Endothelial cell of umbilical vein (primary cell): Measurements from ENCODE around the gene FTH1. TPM values are rescaled to one million over a fixed set of nuclear protein-coding genes. Genes with fewer than 3 reads are reported as not detected.

Experiments
- BruUV-seq: library from RNA; stranded (reverse); fragments of 400-500 nt; replicated peaks from 2 replicates; lab custom pipeline; 2021; lab: Mats Ljungman, UMichigan
- CTCF ChIA-PET: fragments of 300-600, 350-600 bp; sonication (Branson Sonifier 250); formaldehyde crosslinking; loops from one replicate; lab custom pipeline; 2021; ENCODE audit warnings: antibody characterized with exemption, inconsistent platforms; lab: Charles Lee
- POLR2A ChIA-PET: fragments of 300-600, 350-600 bp; sonication (Branson Sonifier 250); formaldehyde crosslinking; loops from one replicate; lab custom pipeline; 2021; ENCODE audit warnings: antibody characterized with exemption, inconsistent platforms; lab: Charles Lee
- DNase-seq: peaks from one replicate; pipeline ENCODE4 v3.0.0-alpha.2; 2011; ENCODE audit warnings: low read depth, low spot score
- FAIRE-seq: peaks from 2 replicates; lab custom pipeline; 2011; peaks lifted over from hg19 to GRCh38; lab: Jason Lieb, UNC
- H2AFZ ChIP-seq: 2 replicates; pipeline ENCODE4 v1.6.0; 2012; ENCODE audit warnings: low read depth, low read length, control low read depth, inconsistent platforms
- H3K27ac ChIP-seq: 2 replicates; pipeline ENCODE4 v1.5.1; 2011; ENCODE audit warnings: low read depth, mild to moderate bottlenecking, control low read depth, low read length, moderate library complexity; ENCODE audit not compliant: insufficient read depth
- H3K27me3 ChIP-seq, 2 experiments: 2 replicates each; pipeline versions ENCODE4 v1.6.0 to v1.6.1; 2011; ENCODE audit warnings: low read length in 2 of 2, mixed read lengths in 1 of 2; ENCODE audit not compliant: control insufficient read depth in 2 of 2, insufficient read depth in 2 of 2
- H3K36me3 ChIP-seq, 2 experiments: 2 replicates in 1 of 2; 3 replicates in 1 of 2; pipeline ENCODE4 v1.5.1; 2011; ENCODE audit warnings: low read length in 2 of 2, mild to moderate bottlenecking in 1 of 2, moderate library complexity in 1 of 2; ENCODE audit not compliant: control insufficient read depth in 2 of 2, insufficient read depth in 2 of 2; ENCODE audit errors: extremely low read depth in 1 of 2
- H3K4me1 ChIP-seq: 3 replicates; pipeline ENCODE4 v1.5.1; 2011; ENCODE audit warnings: mild to moderate bottlenecking, low read length; ENCODE audit not compliant: control insufficient read depth, insufficient read depth; ENCODE audit errors: extremely low read depth
- H3K4me2 ChIP-seq: 2 replicates; pipeline ENCODE4 v1.6.1; 2011; ENCODE audit warnings: low read length, control low read depth, mixed read lengths; ENCODE audit not compliant: insufficient read depth
- H3K4me3 ChIP-seq, 3 experiments: fragments of 200-600 bp in 1 of 3; sonication (generic), shearing (Covaris generic) in 1 of 3; replicated peaks in 1 of 3; 2 replicates each; pipeline ENCODE4 v1.5.1; 2011 to 2016; ENCODE audit warnings: control low read depth in 3 of 3, low read length in 3 of 3, mild to moderate bottlenecking in 2 of 3, inconsistent platforms in 1 of 3, low read depth in 1 of 3, moderate library complexity in 1 of 3; ENCODE audit not compliant: insufficient read depth in 1 of 3
- H3K79me2 ChIP-seq: 2 replicates; pipeline ENCODE4 v1.6.0; 2012; ENCODE audit warnings: low read length, inconsistent platforms; ENCODE audit not compliant: control insufficient read depth, insufficient read depth
- H3K9ac ChIP-seq: replicated peaks from 2 replicates; pipeline ENCODE3; 2011; ENCODE audit warnings: low read length, control low read depth; ENCODE audit not compliant: insufficient read depth; ENCODE audit errors: extremely low read depth
- H3K9me1 ChIP-seq: replicated peaks from 3 replicates; pipeline ENCODE4 v1.6.0; 2011; ENCODE audit warnings: mild to moderate bottlenecking, low read length; ENCODE audit not compliant: control insufficient read depth, insufficient read depth; ENCODE audit errors: extremely low read depth
- H3K9me3 ChIP-seq: replicated peaks from 2 replicates; pipeline ENCODE4 v1.5.1; 2012; ENCODE audit warnings: low read length, inconsistent platforms; ENCODE audit not compliant: control insufficient read depth, insufficient read depth
- H4K20me1 ChIP-seq: replicated peaks from 2 replicates; pipeline ENCODE3; 2011; ENCODE audit warnings: mild to moderate bottlenecking, low read length; ENCODE audit not compliant: control insufficient read depth, insufficient read depth; ENCODE audit errors: extremely low read depth
- EZH2 ChIP-seq: IDR thresholded peaks from 2 replicates; pipeline ENCODE4 v1.6.1; 2012; ENCODE audit warnings: borderline replicate concordance, low read depth, mild to moderate bottlenecking, moderate library complexity, low read length, inconsistent platforms; ENCODE audit not compliant: severe bottlenecking
- FOS ChIP-seq: IDR thresholded peaks from 2 replicates; pipeline ENCODE4 v1.6.1; 2011; ENCODE audit warnings: mild to moderate bottlenecking, low read length, moderate library complexity, borderline replicate concordance; ENCODE audit not compliant: insufficient read depth
- GATA2 ChIP-seq: IDR thresholded peaks from 2 replicates; pipeline ENCODE4 v1.7.0; 2011; ENCODE audit warnings: low read depth, mild to moderate bottlenecking, moderate library complexity, mixed read lengths, low read length; ENCODE audit not compliant: insufficient read length, insufficient read depth
- JUN ChIP-seq: IDR thresholded peaks from 2 replicates; pipeline ENCODE4 v1.6.1; 2011; ENCODE audit warnings: borderline replicate concordance, low read depth; ENCODE audit not compliant: insufficient read length, insufficient read depth
- MYC ChIP-seq: IDR thresholded peaks from one replicate; pipeline ENCODE4 v1.6.1; 2011; ENCODE audit warnings: mild to moderate bottlenecking, low read depth, low read length
- POLR2A ChIP-seq: IDR thresholded peaks from 2 replicates; pipeline ENCODE4 v1.6.1; 2012; ENCODE audit warnings: low read depth, mild to moderate bottlenecking, control low read depth, low read length
- POLR2AphosphoS5 ChIP-seq: IDR thresholded peaks from 2 replicates; pipeline ENCODE4 v1.6.1; 2012; ENCODE audit warnings: low read depth, mild to moderate bottlenecking, control low read depth, low read length, moderate library complexity; ENCODE audit not compliant: insufficient read depth
- dilution Hi-C: fragments of 300-500 bp; cut with MboI; formaldehyde crosslinking; loops from one replicate; pipeline ENCODE4 v1.15.0; 2019; ENCODE audit warnings: low sequenced_read_pairs; ENCODE audit not compliant: extremely low pct_ligation_motif_present
- intact Hi-C: fragments of 100-400 bp; cut with micrococcal nuclease; formaldehyde crosslinking; loops from one replicate; pipeline ENCODE4 v1.10.0; 2022
- polyA plus RNA-seq, 4 experiments: library from polyadenylated mRNA; depleted of rRNA in 3 of 4; stranded (reverse) in 3 of 4; unstranded in 1 of 4; fragments of >200 nt; gene quantifications; 2 replicates each; pipeline versions ENCODE4 v1.2.1 to v1.2.3, GENCODE V29; 2011 to 2012; ENCODE audit warnings: missing spikeins in 1 of 4
- total RNA-seq: library from RNA; stranded (reverse); gene quantifications from 2 replicates; pipeline ENCODE4 v1.2.3, GENCODE V29; 2021
- TF ChIP-seq, protein P1 (sequence below): IDR thresholded peaks from 2 replicates; pipeline ENCODE4 v1.6.1; 2011; ENCODE audit not compliant: insufficient read depth, insufficient read length
- TF ChIP-seq, protein P2 (sequence below), 2 donors: IDR thresholded peaks; 1 replicate in 1 of 2; 2 replicates in 1 of 2; pipeline ENCODE4 v1.5.1; 2011; ENCODE audit warnings: low read length in 2 of 2, mild to moderate bottlenecking in 2 of 2, moderate library complexity in 2 of 2, control low read depth in 1 of 2, inconsistent platforms in 1 of 2, low read depth in 1 of 2; ENCODE audit not compliant: insufficient read depth in 1 of 2; ENCODE audit errors: extremely low read depth in 1 of 2

The FTH1 gene
- total and polyA plus RNA-seq, 2 donors (not counting 3 experiments of a cell fraction or from before 2014, with no cell fraction given), result 1,177 to 2,501 TPM

DNA sequence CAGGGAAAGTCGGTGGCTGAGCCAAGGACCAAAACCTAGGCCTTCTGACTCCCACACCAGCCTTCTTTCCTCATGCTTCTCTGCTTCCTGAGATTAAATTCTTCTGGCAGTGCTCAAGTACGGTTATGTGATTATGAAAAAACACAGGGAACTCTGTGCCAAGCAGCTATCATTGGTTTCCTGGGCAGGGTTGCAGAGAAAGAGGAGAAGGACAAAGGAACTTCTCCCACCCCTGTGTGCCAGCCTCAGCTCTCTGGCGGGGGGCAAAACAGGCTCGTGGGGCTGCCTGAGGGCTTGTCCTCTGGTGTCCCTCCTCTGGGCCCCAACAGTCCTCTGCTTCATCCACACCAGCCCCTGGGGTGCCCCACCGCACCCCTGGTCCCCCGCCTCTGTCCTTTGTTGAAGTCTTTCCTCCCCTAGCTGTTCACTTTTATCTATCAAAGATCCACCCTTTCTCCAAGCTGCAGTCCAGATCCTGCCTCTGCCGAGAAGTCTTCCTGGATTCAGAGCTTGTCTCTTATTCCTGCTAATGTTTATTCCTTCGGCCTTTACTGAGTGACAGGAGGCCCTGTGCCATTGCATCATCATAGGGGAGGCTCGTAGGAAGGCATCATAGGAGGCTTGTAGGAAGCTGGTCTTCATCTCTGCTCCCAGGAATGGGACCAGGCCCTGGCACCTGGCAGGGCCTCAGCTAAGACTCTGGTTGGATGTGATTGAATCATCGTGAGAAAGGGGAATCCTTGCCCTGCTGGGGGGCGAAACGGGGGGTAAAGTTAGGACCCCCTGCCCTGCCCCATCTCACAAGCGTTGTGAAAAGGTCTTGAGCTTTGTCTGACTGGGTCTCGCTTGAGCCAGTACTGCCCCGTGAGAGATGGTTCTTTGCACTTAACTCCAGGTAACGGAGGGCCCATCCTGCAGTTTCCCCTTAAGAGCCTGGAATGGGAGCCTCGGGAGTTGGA is 11.5 kb upstream of the FTH1 start:
- no peaks in the 10 kb centered on the region for H4K20me1 ChIP-seq
- DNase-seq, result peak; percentile 87
- ChIA-PET POLR2A (interaction anchor here (0.9 to 2.1 kb wide), 3 partner anchors 12 to 16 kb away, joined by 3 to 18 read pairs (median 8); partner anchors contain the start of gene FTH1), CTCF (interaction anchor here (0.9 to 1.8 kb wide), 9 partner anchors 9 to 129 kb away, joined by 3 to 20 read pairs (median 5); partner anchors contain the start of gene FTH1)
- H3K27ac ChIP-seq, result peak overlapping the region; percentile 55
- no TSS peak for BruUV-seq
- no peaks in the 10 kb centered on the region for H3K9me1 ChIP-seq
- H3K36me3 ChIP-seq, result no peaks in the 10 kb centered on the region
- H3K9me3 ChIP-seq, result no peaks in the 10 kb centered on the region
- dilution Hi-C loops (no loop called here), intact Hi-C loops (no loop called here)
- FAIRE-seq, result peak; percentile 76
- H3K27me3 ChIP-seq, result no peaks in the 10 kb centered on the region
- H2AFZ ChIP-seq, result peak overlapping the region; percentile 67
- H3K79me2 ChIP-seq, result no peaks in the 10 kb centered on the region
- no peak overlapping the region for H3K4me2 ChIP-seq
- TF ChIP-seq EZH2 (no peak), GATA2 (no peak), JUN (no peak), POLR2AphosphoS5 (no peak), FOS (no peak), MYC (no peak), POLR2A (no peak)
- TF ChIP-seq, protein P1, sequence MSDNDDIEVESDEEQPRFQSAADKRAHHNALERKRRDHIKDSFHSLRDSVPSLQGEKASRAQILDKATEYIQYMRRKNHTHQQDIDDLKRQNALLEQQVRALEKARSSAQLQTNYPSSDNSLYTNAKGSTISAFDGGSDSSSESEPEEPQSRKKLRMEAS, result no peak
- TF ChIP-seq, protein P2, sequence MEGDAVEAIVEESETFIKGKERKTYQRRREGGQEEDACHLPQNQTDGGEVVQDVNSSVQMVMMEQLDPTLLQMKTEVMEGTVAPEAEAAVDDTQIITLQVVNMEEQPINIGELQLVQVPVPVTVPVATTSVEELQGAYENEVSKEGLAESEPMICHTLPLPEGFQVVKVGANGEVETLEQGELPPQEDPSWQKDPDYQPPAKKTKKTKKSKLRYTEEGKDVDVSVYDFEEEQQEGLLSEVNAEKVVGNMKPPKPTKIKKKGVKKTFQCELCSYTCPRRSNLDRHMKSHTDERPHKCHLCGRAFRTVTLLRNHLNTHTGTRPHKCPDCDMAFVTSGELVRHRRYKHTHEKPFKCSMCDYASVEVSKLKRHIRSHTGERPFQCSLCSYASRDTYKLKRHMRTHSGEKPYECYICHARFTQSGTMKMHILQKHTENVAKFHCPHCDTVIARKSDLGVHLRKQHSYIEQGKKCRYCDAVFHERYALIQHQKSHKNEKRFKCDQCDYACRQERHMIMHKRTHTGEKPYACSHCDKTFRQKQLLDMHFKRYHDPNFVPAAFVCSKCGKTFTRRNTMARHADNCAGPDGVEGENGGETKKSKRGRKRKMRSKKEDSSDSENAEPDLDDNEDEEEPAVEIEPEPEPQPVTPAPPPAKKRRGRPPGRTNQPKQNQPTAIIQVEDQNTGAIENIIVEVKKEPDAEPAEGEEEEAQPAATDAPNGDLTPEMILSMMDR (IDR thresholded peaks at IDR 0.05; ENCODE audit: extremely low read depth in 1 of 2, insufficient read depth in 1 of 2, low read depth in 1 of 2, low read length in 2 of 2), result no peak
- H3K4me3 ChIP-seq, result no peak overlapping the region
- peak overlapping the region; percentile 48 for H3K9ac ChIP-seq
- H3K4me1 ChIP-seq, result peaks cover 22% of the 10 kb centered on the region
